Tibial artery (tissue), 4 donors: ENCODE data around the gene PDLIM5.
A peak's percentile ranks its signal among the peaks of the same experiment; 100 is the strongest.

Experiments used
- DNase-seq, 2 donors: peaks; one replicate each; pipeline ENCODE4 v3.0.0-alpha.2; 2019
- H3K27ac ChIP-seq, 2 donors: fragments of 200-600 bp; sonication (generic) in 1 of 2; 1 replicate in 1 of 2; 2 replicates in 1 of 2; pipeline ENCODE4 v1.5.1; 2018 to 2019; ENCODE audit warnings: mild to moderate bottlenecking in 1 of 2
- H3K27me3 ChIP-seq, 2 donors: fragments of 200-600 bp; sonication (generic) in 1 of 2; one replicate each; pipeline versions ENCODE4 v1.5.1 to v1.6.0; 2016 to 2019
- H3K36me3 ChIP-seq, 3 donors: fragments of 200-600 bp; sonication (generic) in 2 of 3; one replicate each; pipeline ENCODE4 v1.5.1; 2016 to 2019; ENCODE audit warnings: mild to moderate bottlenecking in 2 of 3
- H3K4me1 ChIP-seq, 4 donors: fragments of 200-600 bp; sonication (generic) in 2 of 4; 1 replicate in 3 of 4; 2 replicates in 1 of 4; pipeline ENCODE4 v1.5.1; 2016 to 2019
- H3K4me3 ChIP-seq, 2 donors: fragments of 200-600 bp; sonication (generic) in 1 of 2; 1 replicate in 1 of 2; 2 replicates in 1 of 2; pipeline ENCODE4 v1.5.1; 2018 to 2019; ENCODE audit warnings: mild to moderate bottlenecking in 2 of 2
- H3K9me3 ChIP-seq, 3 donors: fragments of 200-600 bp; sonication (generic) in 1 of 3; one replicate each; pipeline ENCODE4 v1.5.1; 2016 to 2019
- intact Hi-C: fragments of 100-400 bp; cut with DNase I; formaldehyde crosslinking; loops from one replicate; pipeline ENCODE4 v1.15.0; 2023; ENCODE audit warnings: low total_unique reads
- TF ChIP-seq, protein P1 (sequence below), 2 experiments: fragments of 200-600 bp in 1 of 2; fragments of 450-650 bp in 1 of 2; IDR thresholded peaks; one replicate each; pipeline ENCODE4 v1.5.1; 2017 to 2019; ENCODE audit warnings: antibody characterized with exemption in 2 of 2, mild to moderate bottlenecking in 1 of 2, moderate library complexity in 1 of 2

The PDLIM5 gene

DNA sequence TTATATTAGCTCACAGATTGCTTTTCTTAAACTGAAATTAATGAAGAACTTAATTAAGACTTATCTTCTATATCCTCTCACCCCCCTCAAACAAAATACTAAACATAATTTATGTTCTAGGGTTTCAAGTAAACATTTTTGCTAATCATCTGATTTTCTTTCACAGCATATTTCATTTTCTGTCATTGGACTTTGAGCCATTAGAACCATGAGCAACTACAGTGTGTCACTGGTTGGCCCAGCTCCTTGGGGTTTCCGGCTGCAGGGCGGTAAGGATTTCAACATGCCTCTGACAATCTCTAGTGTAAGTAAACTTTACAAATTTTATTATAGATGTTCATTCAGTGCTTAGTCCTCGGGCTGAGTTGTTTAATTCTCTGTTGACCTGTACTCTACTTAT, 3.3 kb downstream of the PDLIM5 start:
- TF ChIP-seq, protein P1, sequence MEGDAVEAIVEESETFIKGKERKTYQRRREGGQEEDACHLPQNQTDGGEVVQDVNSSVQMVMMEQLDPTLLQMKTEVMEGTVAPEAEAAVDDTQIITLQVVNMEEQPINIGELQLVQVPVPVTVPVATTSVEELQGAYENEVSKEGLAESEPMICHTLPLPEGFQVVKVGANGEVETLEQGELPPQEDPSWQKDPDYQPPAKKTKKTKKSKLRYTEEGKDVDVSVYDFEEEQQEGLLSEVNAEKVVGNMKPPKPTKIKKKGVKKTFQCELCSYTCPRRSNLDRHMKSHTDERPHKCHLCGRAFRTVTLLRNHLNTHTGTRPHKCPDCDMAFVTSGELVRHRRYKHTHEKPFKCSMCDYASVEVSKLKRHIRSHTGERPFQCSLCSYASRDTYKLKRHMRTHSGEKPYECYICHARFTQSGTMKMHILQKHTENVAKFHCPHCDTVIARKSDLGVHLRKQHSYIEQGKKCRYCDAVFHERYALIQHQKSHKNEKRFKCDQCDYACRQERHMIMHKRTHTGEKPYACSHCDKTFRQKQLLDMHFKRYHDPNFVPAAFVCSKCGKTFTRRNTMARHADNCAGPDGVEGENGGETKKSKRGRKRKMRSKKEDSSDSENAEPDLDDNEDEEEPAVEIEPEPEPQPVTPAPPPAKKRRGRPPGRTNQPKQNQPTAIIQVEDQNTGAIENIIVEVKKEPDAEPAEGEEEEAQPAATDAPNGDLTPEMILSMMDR (IDR thresholded peaks at IDR 0.05) = no peak
- intact Hi-C loops = loop anchor here (10.0 kb wide), 1 partner anchor 50 kb away; no protein-coding TSS in a partner anchor
- H3K27ac ChIP-seq = peak overlapping the region; percentile 95 to 96
- peak overlapping the region; percentile 80 to 81 for H3K4me3 ChIP-seq
- no peaks in the 10 kb centered on the region for H3K9me3 ChIP-seq
- DNase-seq = peak; percentile 82 to 88
- H3K36me3 ChIP-seq = peaks cover 8 to 15% (median 10%) of the 10 kb centered on the region in 3 donors
- no peaks in the 10 kb centered on the region for H3K27me3 ChIP-seq
- H3K4me1 ChIP-seq = peaks cover 0 to 76% (median 28%) of the 10 kb centered on the region in 4 donors

DNA sequence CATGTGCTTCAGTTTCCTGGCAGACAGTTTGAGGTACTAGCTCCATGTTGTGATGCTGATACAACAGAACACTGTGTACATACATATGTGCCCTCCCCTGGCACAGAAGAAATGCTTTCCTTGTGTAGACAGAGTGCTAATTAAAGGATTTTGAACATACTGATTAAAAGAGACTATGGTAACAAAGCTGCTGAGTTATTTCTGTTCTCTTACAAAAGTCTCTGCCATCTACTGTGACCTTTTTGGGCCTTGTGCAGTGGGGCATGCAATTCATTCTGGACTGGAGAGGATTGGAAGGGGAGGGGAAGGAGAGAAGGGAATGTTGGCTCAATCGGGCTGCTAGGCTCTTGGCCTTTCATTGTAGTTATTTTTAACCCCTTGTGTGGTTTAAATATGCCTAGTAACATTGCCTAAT, 6.0 kb downstream of the PDLIM5 start:
- H3K4me1 ChIP-seq = peaks cover 0 to 94% (median 36%) of the 10 kb centered on the region in 4 donors
- no peaks in the 10 kb centered on the region for H3K9me3 ChIP-seq
- intact Hi-C loops = loop anchor here (10.0 kb wide), 1 partner anchor 47 kb away; no protein-coding TSS in a partner anchor
- no peak for DNase-seq
- H3K27me3 ChIP-seq = no peaks in the 10 kb centered on the region
- TF ChIP-seq, protein P1 (IDR thresholded peaks at IDR 0.05) = no peak
- peak overlapping the region; percentile 95 to 96 for H3K27ac ChIP-seq
- peak overlapping the region in 1 of 2 donors; percentile 80 for H3K4me3 ChIP-seq
- H3K36me3 ChIP-seq = peaks cover 8 to 15% (median 10%) of the 10 kb centered on the region in 3 donors

DNA sequence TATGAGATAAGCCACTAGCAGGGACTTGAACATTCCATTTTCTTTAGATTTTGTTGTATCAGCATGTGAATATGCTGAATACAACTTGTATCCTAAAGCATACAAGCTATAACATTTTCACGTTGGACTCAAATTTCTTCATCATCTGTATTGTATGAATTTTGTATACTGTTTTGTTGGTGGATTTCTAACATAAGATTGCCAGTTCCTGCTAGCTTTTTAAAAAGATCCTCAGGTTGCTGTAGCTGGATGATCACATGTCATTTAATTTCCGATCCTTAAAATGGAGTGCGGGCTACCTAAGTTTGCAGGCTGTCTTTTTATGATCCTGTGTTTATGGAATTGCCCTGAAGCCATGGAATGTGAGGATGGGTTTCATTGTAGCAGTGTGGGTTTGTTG, 6.9 kb downstream of the PDLIM5 start:
- intact Hi-C loops = loop anchor here (10.0 kb wide), 1 partner anchor 46 kb away; no protein-coding TSS in a partner anchor
- peaks cover 0 to 97% (median 46%) of the 10 kb centered on the region in 4 donors for H3K4me1 ChIP-seq
- H3K4me3 ChIP-seq = peak overlapping the region in 1 of 2 donors; percentile 80
- no peaks in the 10 kb centered on the region for H3K27me3 ChIP-seq
- no peak for DNase-seq
- H3K9me3 ChIP-seq = no peaks in the 10 kb centered on the region
- peaks cover 8 to 15% (median 10%) of the 10 kb centered on the region in 3 donors for H3K36me3 ChIP-seq
- peak overlapping the region; percentile 95 to 96 for H3K27ac ChIP-seq
- TF ChIP-seq, protein P1 (IDR thresholded peaks at IDR 0.05) = no peak

DNA sequence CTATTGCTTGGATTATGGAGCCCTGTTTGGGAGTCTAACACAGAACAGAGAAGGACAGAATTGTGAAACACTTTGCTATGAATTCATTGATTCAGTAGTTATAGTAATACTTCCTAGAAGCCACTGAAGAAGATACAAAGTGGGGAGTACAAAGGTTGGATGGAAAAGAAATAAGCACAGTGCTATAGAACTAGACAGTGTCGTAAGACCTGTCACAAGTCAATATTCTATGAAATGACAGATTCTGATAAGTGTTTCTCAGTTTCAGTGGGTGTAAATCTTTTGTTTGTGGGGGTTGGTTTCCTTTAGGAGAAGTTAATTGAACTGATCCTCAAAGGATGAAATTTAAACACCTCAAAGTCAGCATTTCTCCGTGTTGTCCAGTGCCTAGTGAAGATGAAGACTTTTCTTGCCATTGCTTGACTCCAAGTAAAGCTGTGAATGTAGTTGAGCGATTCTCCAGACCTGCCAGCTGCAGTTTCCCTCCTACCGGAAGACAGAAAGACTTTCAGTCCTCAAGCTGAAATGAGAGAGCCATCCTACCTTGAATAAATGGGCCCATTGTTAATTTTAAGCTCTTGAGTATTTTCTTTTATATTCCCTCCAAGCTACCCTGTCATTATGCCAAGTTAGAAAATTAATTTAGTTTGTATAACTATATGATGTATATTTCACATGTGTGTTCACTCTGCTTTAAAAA, 7.9 kb downstream of the PDLIM5 start:
- intact Hi-C loops = loop anchor here (10.0 kb wide), 1 partner anchor 45 kb away; no protein-coding TSS in a partner anchor

DNA sequence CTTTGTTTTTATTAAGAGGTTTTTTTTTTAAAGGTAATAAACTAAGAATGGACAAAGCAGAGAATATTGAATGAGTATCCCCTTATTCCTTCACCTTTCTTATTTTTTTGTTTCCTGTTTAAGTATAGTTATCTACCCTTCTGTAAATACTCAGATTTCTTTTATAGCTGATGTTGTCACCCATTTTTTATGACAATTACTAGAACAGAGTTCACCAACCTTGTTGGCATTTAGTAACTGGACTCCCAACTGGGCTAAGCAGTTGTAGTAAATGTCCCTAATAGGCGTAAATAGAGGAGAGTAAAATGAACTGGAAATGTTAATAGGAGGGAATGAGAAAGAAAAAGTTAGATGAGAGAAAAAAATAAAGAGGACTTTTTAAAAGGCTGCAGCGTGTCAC, 9.8 kb downstream of the PDLIM5 start:
- Histone ChIP-seq H3K36me3 (peaks cover 1 to 4% (median 2%) of the 10 kb centered on the region in 3 donors), H3K4me3 (no peak overlapping the region), H3K9me3 (no peaks in the 10 kb centered on the region), H3K27ac (peak overlapping the region; percentile 43 to 96), H3K27me3 (no peaks in the 10 kb centered on the region), H3K4me1 (peaks cover 0 to 100% (median 53%) of the 10 kb centered on the region in 4 donors)
- TF ChIP-seq, protein P1 (IDR thresholded peaks at IDR 0.05) = no peak
- DNase-seq = no peak
- intact Hi-C loops = no loop called here

More for the DNA sequence above, 7.9 kb downstream of the PDLIM5 start:
- no peak for DNase-seq
- Histone ChIP-seq H3K27ac (peak overlapping the region; percentile 95 to 96), H3K9me3 (no peaks in the 10 kb centered on the region), H3K36me3 (peaks cover 8 to 15% (median 10%) of the 10 kb centered on the region in 3 donors), H3K4me1 (peaks cover 0 to 98% (median 50%) of the 10 kb centered on the region in 4 donors), H3K4me3 (peak overlapping the region; percentile 3 to 13), H3K27me3 (no peaks in the 10 kb centered on the region)
- TF ChIP-seq, protein P1 (IDR thresholded peaks at IDR 0.05) = no peak
